ENCODE data around the gene ZIC1.

Gene ZIC1

DNA sequence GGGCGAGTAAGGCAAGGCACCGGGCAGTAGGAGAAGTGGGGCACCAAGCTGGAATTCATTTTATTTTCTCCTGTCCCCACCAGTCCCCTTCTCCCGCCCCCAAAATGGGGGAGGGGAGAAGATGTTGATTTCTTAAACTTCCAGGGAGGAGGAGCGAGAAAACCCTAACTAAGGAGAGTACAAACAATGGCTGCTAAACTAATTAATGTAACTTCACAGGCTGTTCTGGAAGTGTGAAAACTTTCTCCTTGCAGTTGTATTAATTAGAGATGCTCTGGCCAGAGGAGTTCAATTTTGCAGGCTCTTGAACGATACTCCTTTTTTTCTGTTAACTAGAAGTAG lies 14.3 kb upstream of the ZIC1 start:
- no peak for DNase-seq

DNA sequence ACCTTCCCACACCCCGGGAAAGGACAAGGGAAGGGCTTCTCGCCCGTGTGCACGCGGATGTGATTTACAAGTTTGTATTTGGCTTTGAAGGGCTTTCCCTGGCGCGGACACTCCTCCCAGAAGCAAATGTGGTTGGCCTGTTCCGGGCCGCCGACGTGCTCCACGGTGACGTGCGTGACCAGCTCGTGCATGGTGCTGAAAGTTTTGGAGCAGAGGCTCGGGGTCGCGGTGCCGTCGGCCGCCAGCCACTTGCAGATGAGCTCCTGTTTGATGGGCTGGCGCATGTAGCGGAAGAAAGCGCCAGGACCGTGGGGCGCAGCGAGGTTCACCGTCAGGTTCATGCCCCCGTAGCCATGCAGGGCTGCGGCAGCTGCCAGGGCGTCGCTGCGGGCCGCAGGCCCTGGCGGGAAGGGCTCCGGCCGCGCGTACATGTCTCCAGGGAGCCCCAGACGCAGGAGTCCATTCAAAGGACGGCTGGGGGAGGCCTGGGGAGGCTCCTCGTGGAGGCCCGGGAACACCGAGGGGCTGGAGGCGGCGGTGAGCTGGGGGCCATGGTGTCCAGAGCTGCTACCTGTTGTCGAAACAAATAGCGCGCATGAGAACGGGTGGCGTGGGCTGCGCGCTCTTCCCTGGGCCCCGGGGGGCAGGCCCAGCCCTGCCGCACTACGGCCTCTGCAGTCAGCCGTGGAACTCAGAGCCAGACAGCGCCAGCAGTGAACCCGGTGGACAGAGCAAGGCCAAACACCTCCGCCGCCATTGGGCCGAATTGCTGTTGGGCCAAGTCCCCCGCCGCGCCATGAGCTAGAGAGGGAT lies 13.1 kb upstream of the ZIC1 start:
- no peak for DNase-seq

DNA sequence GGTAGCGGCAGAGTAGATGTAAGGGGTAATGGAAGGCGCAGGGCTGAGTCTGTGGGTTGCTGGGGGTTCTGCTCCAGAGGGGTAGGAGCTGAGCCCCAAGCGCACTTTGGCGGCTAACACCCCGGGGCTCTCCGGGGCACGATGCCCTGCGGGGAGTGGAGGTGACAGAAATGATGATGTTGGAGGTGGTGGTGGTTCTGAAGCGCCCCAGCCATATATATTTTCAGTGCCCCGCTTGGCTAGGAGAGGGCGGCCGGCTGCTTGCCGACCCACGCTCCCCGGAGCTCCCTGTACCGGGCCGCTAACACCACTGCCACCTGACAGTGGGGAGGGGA lies 12.5 kb upstream of the ZIC1 start:
- no peak for DNase-seq

DNA sequence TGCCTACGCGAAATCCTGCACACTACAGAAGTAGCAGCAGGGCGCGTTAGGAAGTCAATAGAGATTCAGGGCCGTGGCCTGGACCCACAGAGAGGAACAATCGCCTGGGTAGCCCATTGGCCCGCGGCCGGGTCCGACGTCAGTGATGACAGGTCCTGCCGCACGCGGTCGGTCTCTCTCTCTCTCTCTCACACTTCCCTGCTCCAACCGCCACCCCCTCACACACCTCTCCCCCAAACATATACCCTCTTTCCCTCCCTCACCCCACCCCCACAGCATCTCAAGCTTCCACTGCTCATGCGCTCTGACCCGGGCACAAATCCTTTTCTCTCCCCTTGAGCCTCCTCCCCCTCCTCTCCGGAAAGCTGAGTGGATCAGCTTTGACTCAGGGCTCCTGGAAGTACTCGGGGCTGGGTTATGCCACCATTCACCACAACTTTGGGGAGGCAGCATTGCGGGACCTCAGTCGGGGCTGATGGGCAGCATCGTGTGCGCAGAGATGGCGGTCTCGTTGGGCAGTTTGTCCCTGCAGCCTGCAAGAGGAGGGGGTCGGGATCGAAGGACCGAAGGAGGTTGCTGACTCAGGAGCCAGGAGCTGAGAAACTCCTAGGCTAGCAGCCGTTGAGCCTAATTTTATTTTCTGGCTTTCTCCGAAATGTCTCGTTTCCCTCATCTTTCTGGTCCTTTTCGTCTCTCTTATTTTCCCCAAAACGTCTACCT lies 11.8 kb upstream of the ZIC1 start:
- DNase-seq, result peak in 11 of 58 donors; percentile 13 to 57 (median 40)

DNA sequence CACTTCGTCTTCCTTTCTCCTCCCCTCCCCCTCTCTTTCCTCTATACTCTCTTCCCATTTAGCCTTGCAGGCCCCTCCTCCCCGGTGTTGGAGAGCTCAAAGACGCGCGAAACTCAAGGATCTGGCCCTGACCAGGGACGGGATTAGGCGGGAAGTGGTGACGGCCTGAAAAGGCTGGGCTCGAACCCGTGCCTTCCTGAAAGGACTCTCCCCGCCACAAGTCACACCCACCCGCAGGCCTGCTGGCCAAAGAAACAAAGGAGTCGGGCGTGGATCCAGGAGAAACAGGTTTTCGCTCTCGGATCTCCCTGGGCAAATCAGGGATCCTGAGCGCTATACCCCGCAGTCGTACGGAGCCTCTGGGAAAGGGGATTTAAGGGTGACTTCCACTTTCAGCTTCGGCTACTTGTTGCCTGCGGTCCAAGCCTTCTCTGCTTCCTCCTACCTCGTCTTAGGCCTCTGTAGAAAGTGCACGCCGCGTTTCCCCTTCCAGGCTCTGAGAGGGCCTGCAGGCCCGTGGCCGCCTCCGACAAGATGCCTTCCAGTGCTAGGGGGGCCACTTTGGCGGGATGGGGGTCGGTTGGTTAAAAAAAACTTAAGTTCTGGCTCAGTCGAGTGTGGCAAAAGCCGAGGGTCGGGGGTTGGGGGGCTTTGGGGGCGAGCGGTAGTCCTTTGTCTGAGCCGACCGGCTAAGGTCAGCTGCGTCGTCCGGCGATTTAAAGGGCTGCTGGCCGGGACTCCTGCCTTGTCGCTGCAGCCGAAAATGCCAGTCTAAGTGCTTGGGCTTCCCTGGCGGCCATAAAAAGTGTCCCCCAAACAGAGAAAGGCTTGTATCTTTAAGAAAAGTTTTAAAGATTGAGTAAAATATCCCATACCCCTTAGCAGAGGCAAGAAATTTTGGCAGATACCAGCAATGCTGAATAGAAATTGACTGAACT lies 11.0 kb upstream of the ZIC1 start:
- DNase-seq, result no peak

DNA sequence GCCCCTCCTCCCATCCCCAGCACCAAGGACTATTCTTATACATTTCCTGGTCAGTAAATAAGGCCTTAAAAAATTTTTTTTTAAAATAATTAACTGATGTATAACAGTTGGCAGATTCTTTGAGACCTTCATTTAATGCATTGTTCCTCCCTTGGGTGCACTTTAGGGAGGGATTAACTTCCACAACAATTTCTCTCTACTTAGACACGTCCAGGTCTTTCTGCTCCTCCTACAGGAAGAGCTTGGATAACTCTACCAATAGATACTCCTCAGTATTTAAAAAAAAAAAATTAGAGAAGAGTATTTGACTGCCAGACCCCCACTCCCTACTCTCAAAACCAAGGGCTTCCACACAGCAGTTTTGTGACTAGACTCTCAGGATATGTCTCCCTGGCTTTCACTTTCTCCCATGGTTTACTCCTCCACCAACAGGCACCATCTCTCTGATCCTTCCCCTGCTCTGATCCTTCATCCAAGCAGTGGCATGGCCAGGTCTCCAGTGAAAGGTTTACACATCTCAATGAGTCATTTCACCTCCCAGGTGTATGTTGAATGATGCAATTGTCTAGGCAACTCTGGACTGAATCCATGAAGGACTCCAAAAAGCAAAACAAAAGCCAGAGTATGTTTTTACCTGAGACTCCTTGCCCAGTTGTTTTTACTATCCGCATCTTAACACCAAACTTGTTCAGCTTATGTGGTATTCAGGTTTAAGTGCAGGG lies 10.2 kb upstream of the ZIC1 start:
- DNase-seq, result no peak

DNA sequence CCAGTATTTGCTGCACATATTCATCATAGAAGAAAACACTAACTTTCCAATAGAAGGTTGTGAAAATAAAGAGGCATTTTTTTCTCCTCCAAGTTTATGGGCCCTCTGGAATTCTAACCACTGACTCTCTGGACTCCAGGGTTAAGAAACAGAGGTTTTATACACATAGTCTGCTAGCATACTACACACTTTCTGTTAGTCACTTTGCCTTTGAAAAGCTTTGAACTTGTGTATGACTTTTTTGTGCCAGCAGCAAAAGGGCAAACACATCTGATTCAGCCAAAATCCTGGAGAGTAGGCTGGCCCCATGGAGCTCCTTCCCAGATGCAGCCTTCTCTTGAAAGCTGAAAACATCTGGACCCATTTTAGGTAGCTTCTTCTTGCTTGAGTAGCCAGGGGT lies 9.1 kb upstream of the ZIC1 start:
- no peak for DNase-seq

DNA sequence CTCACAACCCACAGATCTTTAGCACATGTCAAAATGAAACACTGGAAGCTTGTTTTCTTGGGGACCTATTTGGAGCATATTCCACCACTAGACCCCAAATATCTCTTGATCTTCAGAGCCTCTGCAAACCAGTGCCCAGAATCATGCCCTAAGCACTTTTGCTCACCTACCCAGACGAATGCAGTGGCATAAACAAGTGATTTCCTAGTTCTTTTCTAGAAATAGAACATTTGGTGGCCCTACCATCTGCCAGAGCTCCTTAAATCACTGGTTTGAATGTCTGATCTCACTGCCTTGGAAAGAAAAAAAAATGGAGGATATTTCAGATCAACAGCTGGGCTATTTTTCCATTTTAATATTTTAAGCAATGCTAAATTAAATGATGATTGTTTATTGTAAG lies 8.2 kb upstream of the ZIC1 start:
- DNase-seq, result no peak

DNA sequence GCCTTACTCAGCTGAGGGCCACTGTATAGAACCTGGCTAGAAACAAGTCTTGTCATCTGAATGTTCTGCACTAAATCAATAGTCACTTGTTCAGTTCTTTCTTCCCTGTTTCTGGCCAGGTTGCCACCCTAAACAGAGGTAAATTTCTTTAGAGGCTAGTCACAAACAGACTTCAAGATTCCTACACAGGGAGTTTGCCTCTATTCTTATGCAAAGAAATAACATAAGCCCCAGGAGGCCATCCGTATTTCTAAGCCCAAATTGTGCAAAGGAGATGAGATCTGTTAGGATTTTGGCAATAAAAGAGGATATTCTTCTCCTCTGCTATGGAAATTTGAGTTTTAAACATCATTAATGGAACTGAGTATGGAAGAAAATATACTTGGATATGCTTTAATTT lies 7.7 kb upstream of the ZIC1 start:
- no peak for DNase-seq

DNA sequence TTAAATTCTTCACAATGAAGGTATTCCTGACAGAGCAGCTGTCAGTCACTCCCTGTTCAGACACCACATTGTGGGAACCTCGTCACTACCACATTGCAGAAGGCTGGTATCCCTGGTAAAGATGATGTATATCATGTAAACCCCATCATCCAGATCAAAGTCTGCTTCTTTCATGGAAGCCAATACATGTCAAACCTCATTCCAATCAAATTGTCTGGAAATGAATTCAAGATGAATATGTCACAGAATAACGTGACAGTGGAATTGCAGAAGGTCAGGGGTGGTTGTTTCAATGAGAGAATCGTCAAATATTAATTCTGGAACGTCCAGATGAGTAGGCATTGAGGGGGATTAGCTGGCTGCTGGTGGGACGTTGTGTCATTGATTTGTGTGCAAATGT lies 7.0 kb upstream of the ZIC1 start:
- DNase-seq, result no peak

DNA sequence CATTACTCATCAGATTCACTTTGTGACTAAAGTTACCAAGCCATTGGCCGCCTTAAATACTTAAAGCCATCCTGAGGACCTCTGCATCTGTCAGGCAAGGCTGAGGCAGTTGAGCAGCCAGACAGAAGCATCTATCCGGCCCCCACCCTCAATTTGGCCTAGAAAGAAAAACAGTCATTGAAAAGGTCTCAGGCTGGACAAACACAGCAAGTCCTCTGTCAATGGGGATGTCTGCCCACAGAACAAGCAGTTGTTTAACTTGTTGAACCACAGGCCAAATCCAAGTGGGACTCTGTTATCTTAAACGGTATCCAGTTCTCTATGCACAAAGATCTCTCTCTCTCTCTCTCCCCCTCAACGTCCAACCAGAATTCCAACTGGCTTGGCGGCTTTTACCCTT lies 5.7 kb upstream of the ZIC1 start:
- no peak for DNase-seq

DNA sequence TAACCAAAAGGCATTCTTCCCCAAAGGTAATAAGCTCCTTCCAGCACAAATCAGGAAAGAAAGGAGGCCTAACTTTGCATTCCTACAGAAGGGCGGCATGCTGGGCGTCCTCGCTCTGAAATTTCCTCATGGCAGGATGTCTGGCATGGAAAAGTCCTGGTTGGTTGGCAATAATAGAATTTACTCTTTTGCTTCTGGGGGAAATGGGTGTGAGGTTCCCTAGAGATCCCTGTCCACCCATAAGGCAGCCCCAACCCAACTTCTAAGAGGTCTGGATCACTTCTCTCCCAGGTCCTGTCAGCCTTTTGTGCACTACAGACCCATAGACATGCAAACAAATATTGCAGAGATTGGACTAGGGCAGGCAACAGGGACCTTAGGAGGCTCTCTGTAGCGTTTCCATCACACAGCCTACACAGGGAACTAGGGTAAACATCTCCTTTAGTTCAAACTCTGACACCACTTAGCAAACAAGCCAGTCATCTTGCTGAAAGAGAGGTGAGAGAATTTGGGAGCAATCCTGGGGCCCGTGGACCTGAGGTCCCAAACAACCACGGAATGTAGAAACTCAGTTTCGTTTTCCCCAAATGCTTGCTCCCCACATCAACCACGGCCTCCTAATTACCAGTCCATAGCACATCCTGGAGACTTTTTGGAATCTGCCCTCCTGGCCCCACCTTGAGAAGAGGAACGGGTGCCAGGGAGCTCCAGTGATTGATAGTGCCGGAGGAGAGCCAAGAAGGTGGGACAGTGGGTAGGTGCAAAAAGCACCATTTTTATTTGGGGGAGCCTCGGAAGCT lies 5.0 kb upstream of the ZIC1 start:
- no peak for DNase-seq

DNA sequence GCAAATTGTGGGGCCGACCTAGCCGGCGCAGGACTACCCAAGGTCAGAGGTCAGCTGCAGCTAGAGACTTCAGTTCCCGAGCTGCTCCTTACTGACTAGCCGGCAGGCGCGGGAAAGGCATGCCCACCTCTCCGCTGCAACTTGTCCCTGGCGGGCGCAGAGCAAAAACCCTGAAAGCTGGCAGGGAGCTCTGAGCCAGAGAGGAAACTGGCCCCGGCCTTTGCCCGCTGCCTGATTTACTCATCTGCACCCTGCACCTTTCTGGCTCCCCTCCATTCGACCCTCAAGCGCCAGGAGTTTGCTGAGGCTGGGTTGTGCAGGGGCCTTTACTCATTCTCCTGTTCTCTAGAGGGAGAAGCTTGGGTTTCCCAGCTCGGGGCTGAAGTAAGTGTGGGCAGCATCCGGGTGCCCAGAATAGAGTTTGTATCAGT lies 4.3 kb upstream of the ZIC1 start:
- DNase-seq, result no peak

DNA sequence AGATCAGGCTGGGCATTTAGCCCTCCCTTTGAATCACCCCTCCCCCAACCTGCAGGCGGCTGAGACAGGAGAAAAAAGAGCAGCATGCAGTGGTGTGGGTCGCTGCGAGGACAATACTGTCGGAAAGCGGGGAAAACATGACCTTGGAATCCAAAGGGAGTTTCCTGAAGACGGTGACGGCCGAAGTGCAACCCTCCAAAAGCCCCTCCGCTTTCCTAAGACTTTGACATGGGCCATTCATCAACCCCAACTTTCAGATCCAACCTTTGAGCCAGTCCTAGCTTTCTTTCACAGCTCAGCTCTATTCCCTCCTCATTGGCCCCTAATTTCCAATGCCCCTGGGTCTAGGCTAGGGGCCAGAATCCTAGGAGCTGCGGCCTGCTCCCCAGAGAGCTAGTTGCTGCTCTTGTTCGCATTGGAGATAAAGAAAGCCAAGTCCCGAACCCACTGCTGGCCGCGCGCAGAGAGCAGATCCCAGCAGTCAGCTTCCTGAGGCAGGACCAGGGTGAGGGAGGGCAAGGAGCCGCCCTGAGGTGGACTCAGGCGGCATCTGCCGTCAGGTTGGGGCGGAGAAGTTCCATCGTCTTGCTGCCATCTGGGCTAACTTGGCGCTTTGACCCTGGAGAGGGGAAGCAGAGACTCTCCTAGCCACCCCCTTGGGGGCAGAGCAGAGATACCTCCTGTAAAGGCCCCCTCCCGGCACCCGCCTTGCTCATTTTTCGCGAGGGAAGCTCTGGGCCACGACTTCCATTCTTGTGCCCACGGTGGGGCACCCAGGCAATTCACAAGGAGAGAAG lies 3.7 kb upstream of the ZIC1 start:
- no peak for DNase-seq

DNA sequence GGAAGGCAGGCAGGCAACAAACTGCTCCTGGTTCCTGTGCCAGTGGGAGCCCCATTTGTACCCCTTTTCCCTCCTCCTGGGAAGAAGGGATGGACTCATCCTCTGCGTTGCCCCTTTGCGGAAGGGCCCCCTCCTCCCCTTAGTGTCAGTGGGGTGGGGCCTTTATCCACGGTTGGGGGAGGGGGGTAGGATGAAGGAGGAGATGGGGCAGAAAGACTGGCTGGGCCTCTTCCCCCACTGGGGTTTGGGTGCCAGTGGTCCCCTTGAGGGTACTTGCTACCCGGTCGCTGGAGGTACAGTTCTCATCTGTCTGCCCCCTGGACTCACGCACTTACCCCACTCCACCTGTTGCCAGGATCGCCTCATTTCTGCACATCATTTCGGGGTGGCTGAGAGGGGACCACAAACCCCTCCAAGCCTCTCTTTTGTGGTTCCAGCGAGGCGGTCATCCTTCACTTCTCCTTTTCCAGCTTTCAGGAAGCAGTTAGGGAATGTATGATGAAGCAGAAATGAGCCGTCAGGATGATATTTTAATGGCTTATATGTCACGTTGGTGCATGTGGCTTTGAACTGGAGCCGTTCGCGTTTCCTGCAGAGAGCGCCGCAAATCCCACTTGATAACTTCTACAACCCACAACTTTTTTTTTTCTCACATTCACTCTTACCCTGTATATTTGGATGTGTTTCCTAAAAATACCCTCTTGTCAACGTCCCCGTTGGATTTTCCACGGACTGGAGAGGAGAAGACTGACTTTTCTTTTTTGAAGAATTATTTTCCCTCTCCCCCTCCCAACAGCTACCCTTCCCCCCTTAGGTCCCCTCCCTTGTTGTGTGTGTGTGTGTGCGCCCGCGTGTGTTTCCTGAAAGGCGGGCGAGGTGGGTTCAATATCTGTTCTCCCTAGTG lies 2.9 kb upstream of the ZIC1 start, which contains the start of gene ZIC4:
ZIC4 (minus strand) TSS at position 516 of the 904 bp plus-strand sequence. CDS start 3,746 bp downstream, outside the sequence.
- DNase-seq, result no peak

DNA sequence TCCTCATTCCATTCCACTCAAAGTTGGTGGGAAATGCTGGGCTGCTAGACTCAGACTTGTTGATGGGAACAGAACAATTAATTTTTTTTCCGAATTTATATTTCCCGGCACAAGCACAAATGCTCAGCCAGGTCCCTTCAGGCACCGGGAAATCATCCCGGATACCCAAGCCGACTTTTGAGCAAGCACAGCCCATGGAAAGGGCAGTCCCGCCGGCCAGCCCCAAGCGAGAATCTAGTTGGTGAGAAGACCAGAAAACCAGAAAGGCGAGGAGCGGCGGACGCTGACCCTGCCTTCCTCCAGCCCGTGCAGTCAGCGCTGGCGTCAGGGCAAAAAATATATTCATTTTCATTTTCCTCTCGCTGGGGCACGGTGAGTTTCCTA lies 2.1 kb upstream of the ZIC1 start:
- DNase-seq, result peak in 10 of 58 donors; percentile 13 to 54 (median 22)

DNA sequence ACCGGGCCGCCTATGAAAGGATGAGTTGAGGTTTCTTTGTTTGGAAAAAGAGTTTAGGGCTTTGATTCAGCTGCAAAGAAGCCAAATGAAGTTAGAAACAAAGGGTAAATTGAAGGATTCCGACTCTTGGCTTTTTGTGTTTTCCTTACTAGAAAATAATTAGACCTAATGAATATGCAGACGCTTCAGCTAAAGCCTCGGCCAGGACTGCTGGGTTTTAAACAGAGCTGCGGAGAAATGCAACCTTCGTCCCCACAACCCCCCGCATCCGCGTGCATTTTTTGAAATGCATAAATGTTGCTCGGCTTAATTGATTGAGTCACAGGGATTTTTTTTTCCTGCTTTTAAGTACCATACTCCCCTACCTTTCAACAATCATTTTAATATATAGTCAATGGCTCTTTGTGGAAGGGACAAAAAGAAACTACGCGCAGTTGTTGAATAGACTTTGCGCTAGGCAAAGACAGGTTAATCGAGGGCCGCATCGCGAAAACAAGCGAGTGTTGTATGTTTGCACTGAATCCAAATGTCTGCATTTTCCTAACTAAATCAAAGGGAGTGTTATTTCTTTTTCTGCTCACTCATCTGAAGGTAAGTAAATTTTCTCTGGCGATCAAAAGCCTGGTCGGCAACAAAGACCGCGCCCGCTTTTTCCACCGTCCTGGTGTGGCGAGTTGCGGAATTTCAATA lies 1.5 kb upstream of the ZIC1 start:
- DNase-seq, result no peak
